CD4-positive, alpha-beta T cell (primary cell): ENCODE data around the gene FMO2. TPM values are rescaled to one million over a fixed set of nuclear protein-coding genes. Genes with fewer than 3 reads are reported as not detected.

ENCODE experiments used
- ATAC-seq: fragments of 200-7000 bp; cut with Tn5 transposase; one replicate; pipeline ENCODE4 v1.10.0; 2022; ENCODE audit warnings: mild to moderate bottlenecking; ENCODE audit not compliant: poor library complexity
- CTCF ChIA-PET: fragments of 350-600 bp; sonication (Branson Sonifier 250); formaldehyde crosslinking; loops from one replicate; lab custom pipeline; 2021; ENCODE audit warnings: antibody characterized with exemption, inconsistent platforms; lab: Charles Lee
- POLR2A ChIA-PET: fragments of 350-600 bp; sonication (Branson Sonifier 250); formaldehyde crosslinking; loops from one replicate; lab custom pipeline; 2021; ENCODE audit warnings: antibody characterized with exemption, inconsistent platforms; lab: Charles Lee
- DNase-seq, 14 experiments: peaks; one replicate each; pipeline ENCODE4 v3.0.0-alpha.2; 2013 to 2020; ENCODE audit warnings: mixed read lengths in 2 of 14
- H3K27ac ChIP-seq, 2 donors: one replicate each; pipeline versions ENCODE4 v1.5.1 to v1.7.0; 2013; ENCODE audit warnings: low read length in 2 of 2, low read depth in 1 of 2, mild to moderate bottlenecking in 1 of 2
- H3K27me3 ChIP-seq, 2 experiments: 1 replicate in 1 of 2; 2 replicates in 1 of 2; pipeline versions ENCODE4 v1.6.1 to v1.7.0; 2013; ENCODE audit warnings: low read length in 2 of 2, control low read depth in 1 of 2, mild to moderate bottlenecking in 1 of 2, moderate library complexity in 1 of 2; ENCODE audit not compliant: insufficient read depth in 2 of 2, control insufficient read depth in 1 of 2
- H3K36me3 ChIP-seq: one replicate; pipeline ENCODE4 v1.6.1; 2013; ENCODE audit warnings: low read length, control low read depth; ENCODE audit not compliant: insufficient read depth
- H3K4me1 ChIP-seq: one replicate; pipeline ENCODE4 v1.6.1; 2013; ENCODE audit warnings: low read length, control low read depth; ENCODE audit not compliant: insufficient read depth
- H3K4me3 ChIP-seq: one replicate; pipeline ENCODE4 v1.5.1; 2013; ENCODE audit warnings: mild to moderate bottlenecking, low read length, moderate library complexity
- H3K9me3 ChIP-seq, 2 experiments: 1 replicate in 1 of 2; 2 replicates in 1 of 2; pipeline versions ENCODE4 v1.6.1 to v1.7.0; 2013; ENCODE audit warnings: low read length in 2 of 2, mild to moderate bottlenecking in 2 of 2, control low read depth in 1 of 2, moderate library complexity in 1 of 2; ENCODE audit not compliant: control insufficient read depth in 1 of 2, insufficient read depth in 1 of 2
- H3K27ac Mint-ChIP-seq: one replicate; pipeline ENCODE4 v1.8.0; 2020; ENCODE audit warnings: mixed read lengths
- H3K27me3 Mint-ChIP-seq: one replicate; pipeline ENCODE4 v1.8.0; 2021; ENCODE audit warnings: mixed read lengths
- H3K36me3 Mint-ChIP-seq: one replicate; pipeline ENCODE4 v1.8.0; 2021; ENCODE audit warnings: low read depth, mixed read lengths
- H3K4me1 Mint-ChIP-seq: one replicate; pipeline ENCODE4 v1.8.0; 2021; ENCODE audit warnings: low read depth, mixed read lengths
- H3K4me3 Mint-ChIP-seq: one replicate; pipeline ENCODE4 v1.8.0; 2020; ENCODE audit warnings: mild to moderate bottlenecking, mixed read lengths
- H3K9me3 Mint-ChIP-seq: one replicate; pipeline ENCODE4 v1.8.0; 2020; ENCODE audit warnings: mixed read lengths
- intact Hi-C, 2 experiments: fragments of 100-400 bp; cut with DNase I in 1 of 2; cut with micrococcal nuclease in 1 of 2; formaldehyde crosslinking; loops; one replicate each; pipeline versions ENCODE4 v1.15.1 to v1.9.0; 2023 to 2025; cut with DNase I, micrococcal nuclease
- total RNA-seq, 174 experiments: library from RNA in 2 of 174; stranded (reverse) in 2 of 174; gene quantifications; one replicate each; pipeline ENCODE4 v1.2.3 and lab custom pipeline; 2021 to 2026
- TF ChIP-seq, protein P1 (sequence below): fragments of 200-600 bp; IDR thresholded peaks from one replicate; pipeline ENCODE4 v1.8.0; 2022; ENCODE audit warnings: antibody characterized with exemption, mild to moderate bottlenecking

FMO2 gene
- total RNA-seq, 2 experiments from 2014 or later = not detected

DNA sequence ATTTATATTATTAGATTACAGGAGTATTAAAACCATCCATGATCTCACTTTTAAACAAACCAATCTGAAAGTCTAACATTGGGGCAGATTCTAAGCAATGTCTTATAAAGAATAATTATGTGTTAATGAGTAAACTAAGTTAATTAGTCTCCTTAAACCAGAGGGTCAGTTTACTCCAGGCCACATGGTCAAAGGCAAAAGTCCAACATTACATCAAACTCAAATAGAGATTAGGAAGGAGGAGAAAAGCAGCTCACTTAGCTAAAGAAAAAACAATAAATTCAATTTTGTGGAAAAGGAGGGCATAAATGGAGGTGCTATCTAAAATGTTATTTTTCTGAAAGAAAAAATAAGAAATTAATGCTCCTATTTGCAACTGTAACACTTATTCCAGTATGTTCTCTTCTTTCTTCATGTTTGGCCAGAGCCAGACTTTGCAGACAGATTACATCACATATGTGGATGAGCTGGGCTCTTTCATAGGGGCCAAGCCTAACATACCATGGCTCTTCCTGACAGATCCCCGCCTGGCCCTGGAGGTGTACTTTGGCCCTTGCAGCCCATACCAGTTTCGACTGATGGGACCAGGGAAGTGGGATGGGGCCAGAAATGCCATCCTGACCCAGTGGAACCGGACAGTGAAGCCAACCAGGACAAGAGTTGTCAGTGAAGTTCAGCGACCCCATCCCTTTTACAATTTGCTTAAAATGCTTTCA, 24.3 kb upstream of the FMO2 start:
- Mint-ChIP-seq H3K27ac (no peak overlapping the region), H3K27me3 (no peaks in the 10 kb centered on the region), H3K4me3 (no peak overlapping the region), H3K9me3 (no peaks in the 10 kb centered on the region), H3K36me3 (no peaks in the 10 kb centered on the region), H3K4me1 (no peaks in the 10 kb centered on the region)
- intact Hi-C loops = no loop called here
- POLR2A ChIA-PET = interaction anchor here (0.6 kb wide), 1 partner anchor 485 kb away, joined by 3 read pairs; no protein-coding TSS in a partner anchor
- H3K4me1 ChIP-seq = no peaks in the 10 kb centered on the region
- peaks cover 0 to 6% of the 10 kb centered on the region in 2 experiments for H3K27me3 ChIP-seq
- ATAC-seq (no peak), DNase-seq (no peak)
- CTCF ChIA-PET = no interaction called here
- no peak overlapping the region for H3K4me3 ChIP-seq
- no peaks in the 10 kb centered on the region for H3K9me3 ChIP-seq
- TF ChIP-seq, protein P1, sequence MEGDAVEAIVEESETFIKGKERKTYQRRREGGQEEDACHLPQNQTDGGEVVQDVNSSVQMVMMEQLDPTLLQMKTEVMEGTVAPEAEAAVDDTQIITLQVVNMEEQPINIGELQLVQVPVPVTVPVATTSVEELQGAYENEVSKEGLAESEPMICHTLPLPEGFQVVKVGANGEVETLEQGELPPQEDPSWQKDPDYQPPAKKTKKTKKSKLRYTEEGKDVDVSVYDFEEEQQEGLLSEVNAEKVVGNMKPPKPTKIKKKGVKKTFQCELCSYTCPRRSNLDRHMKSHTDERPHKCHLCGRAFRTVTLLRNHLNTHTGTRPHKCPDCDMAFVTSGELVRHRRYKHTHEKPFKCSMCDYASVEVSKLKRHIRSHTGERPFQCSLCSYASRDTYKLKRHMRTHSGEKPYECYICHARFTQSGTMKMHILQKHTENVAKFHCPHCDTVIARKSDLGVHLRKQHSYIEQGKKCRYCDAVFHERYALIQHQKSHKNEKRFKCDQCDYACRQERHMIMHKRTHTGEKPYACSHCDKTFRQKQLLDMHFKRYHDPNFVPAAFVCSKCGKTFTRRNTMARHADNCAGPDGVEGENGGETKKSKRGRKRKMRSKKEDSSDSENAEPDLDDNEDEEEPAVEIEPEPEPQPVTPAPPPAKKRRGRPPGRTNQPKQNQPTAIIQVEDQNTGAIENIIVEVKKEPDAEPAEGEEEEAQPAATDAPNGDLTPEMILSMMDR = no peak
- H3K27ac ChIP-seq = no peak overlapping the region
- no peaks in the 10 kb centered on the region for H3K36me3 ChIP-seq

DNA sequence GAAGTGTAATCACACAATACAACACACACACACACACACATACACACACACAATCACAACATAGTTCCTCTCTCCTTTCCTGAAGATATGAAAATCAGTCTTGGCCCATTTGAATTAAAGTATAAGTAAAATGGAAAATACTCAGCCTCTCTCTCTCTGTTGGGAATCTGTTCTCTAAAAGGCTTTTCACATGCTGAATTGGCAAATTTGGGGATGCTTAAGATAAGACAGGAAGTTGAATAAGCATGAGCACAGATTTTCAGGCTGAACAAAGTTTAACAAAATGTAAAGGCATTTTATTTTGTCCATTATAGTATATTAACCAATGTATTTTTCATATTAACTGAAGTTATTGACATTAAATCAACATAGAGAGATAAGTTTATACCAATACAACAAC, 23.7 kb upstream of the FMO2 start:
- peaks cover 0 to 6% of the 10 kb centered on the region in 2 experiments for H3K27me3 ChIP-seq
- no peaks in the 10 kb centered on the region for H3K9me3 ChIP-seq
- TF ChIP-seq, protein P1 = no peak
- no peak overlapping the region for H3K27ac Mint-ChIP-seq
- H3K4me1 Mint-ChIP-seq = no peaks in the 10 kb centered on the region
- POLR2A ChIA-PET = no interaction called here
- DNase-seq (no peak), ATAC-seq (no peak)
- H3K4me1 ChIP-seq = no peaks in the 10 kb centered on the region
- H3K27me3 Mint-ChIP-seq = no peaks in the 10 kb centered on the region
- no peaks in the 10 kb centered on the region for H3K9me3 Mint-ChIP-seq
- H3K36me3 ChIP-seq = no peaks in the 10 kb centered on the region
- no peak overlapping the region for H3K4me3 ChIP-seq
- CTCF ChIA-PET = no interaction called here
- H3K4me3 Mint-ChIP-seq = no peak overlapping the region
- intact Hi-C loops = no loop called here
- no peak overlapping the region for H3K27ac ChIP-seq
- H3K36me3 Mint-ChIP-seq = no peaks in the 10 kb centered on the region

DNA sequence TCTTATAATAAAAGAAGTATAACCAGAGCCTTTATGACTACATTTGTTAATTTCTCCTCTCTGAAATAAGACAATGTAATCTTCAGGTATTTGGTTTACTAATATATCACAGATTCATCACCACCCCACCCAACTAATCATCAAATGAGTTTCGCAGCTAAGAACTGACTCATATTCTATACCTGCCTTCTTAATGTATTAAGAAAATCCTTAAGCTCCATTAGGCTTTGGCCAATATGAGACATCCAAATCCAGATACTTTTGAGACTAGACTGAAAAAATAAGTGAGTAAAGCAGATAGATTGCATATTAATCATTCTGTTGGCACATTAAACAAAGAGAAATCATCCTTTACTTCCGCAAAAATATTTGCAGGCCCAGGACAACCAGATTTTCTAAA, 18.7 kb upstream of the FMO2 start:
- peaks cover 2% of the 10 kb centered on the region for H3K9me3 Mint-ChIP-seq
- CTCF ChIA-PET = no interaction called here
- no peaks in the 10 kb centered on the region for H3K4me1 Mint-ChIP-seq
- Histone ChIP-seq H3K4me1 (no peaks in the 10 kb centered on the region), H3K4me3 (no peak overlapping the region), H3K36me3 (no peaks in the 10 kb centered on the region), H3K27me3 (peaks cover 0 to 6% of the 10 kb centered on the region in 2 experiments), H3K27ac (no peak overlapping the region), H3K9me3 (no peaks in the 10 kb centered on the region)
- no peaks in the 10 kb centered on the region for H3K36me3 Mint-ChIP-seq
- POLR2A ChIA-PET = no interaction called here
- no peak for DNase-seq
- H3K4me3 Mint-ChIP-seq = no peak overlapping the region
- intact Hi-C loops = no loop called here
- ATAC-seq = no peak
- H3K27ac Mint-ChIP-seq = no peak overlapping the region
- TF ChIP-seq, protein P1 = no peak
- peaks cover 27% of the 10 kb centered on the region for H3K27me3 Mint-ChIP-seq
